ENCODE results near the gene PDCD6IP. TPM values are rescaled to one million over a fixed set of nuclear protein-coding genes. Genes with fewer than 3 reads are reported as not detected.
"Not testable (repeated sequence)": the region's sequence is repeated elsewhere in the genome, so short reads cannot be mapped to it uniquely, and the experiment has no call there.

Gene PDCD6IP
- total and polyA plus RNA-seq, 2 experiments from 2014 or later: 45.1 to 185 TPM

GRCh38 chr3:33850599-33850998 is 52.2 kb downstream of the PDCD6IP start:
- H3K4me3 Mint-ChIP-seq; H3K36me3 ChIP-seq (ENCODE audit: insufficient read depth): not testable (repeated sequence)
- peaks cover 48% of the 10 kb centered on the region for H3K4me1 Mint-ChIP-seq

GRCh38 chr3:33855407-33855806 is 57.0 kb downstream of the PDCD6IP start:
- peaks cover 27% of the 10 kb centered on the region for H3K4me1 Mint-ChIP-seq
- not testable (repeated sequence) for H3K4me3 ChIP-seq; H3K4me3 Mint-ChIP-seq; H3K27me3 ChIP-seq (ENCODE audit: insufficient read depth); H3K9me3 Mint-ChIP-seq; H3F3A ChIP-seq (replicated peaks; ENCODE audit: low read depth); H3K79me2 ChIP-seq (replicated peaks; ENCODE audit: insufficient read depth); H3K36me3 ChIP-seq (ENCODE audit: insufficient read depth); H4K20me1 ChIP-seq (replicated peaks; ENCODE audit: insufficient read depth); H2AFZ ChIP-seq; H3K4me2 ChIP-seq; H3K9me2 ChIP-seq (ENCODE audit: insufficient read depth); H3K27ac ChIP-seq (ENCODE audit: low read depth); ATAC-seq; H3K27me3 Mint-ChIP-seq (ENCODE audit: insufficient read depth, low read depth, poor library complexity); DNase-seq (ENCODE audit: low spot score)
- peak overlapping the region; percentile 54 for H3K27ac Mint-ChIP-seq
- H3K36me3 Mint-ChIP-seq (ENCODE audit: low read depth): peaks cover 36% of the 10 kb centered on the region
- peaks cover 20% of the 10 kb centered on the region; the same call in 1 of the 2 replicates for H3K4me1 ChIP-seq (ENCODE audit: insufficient read depth)

More at GRCh38 chr3:33850599-33850998, 52.2 kb downstream of the PDCD6IP start:
- not testable (repeated sequence) for H3K4me2 ChIP-seq; H3F3A ChIP-seq (replicated peaks; ENCODE audit: low read depth); H3K27ac ChIP-seq (ENCODE audit: low read depth); H2AFZ ChIP-seq; H4K20me1 ChIP-seq (replicated peaks; ENCODE audit: insufficient read depth); H3K27me3 Mint-ChIP-seq (ENCODE audit: insufficient read depth, low read depth, poor library complexity); H3K27ac Mint-ChIP-seq; H3K27me3 ChIP-seq (ENCODE audit: insufficient read depth); H3K4me3 ChIP-seq; H3K9me2 ChIP-seq (ENCODE audit: insufficient read depth); H3K79me2 ChIP-seq (replicated peaks; ENCODE audit: insufficient read depth); DNase-seq (ENCODE audit: low spot score); ATAC-seq; H3K9me3 Mint-ChIP-seq
- H3K36me3 Mint-ChIP-seq (ENCODE audit: low read depth): peaks cover 12% of the 10 kb centered on the region
- H3K4me1 ChIP-seq (ENCODE audit: insufficient read depth): peaks cover 40% of the 10 kb centered on the region

GRCh38 chr3:33855884-33856546 is 57.6 kb downstream of the PDCD6IP start:
- H3K27ac ChIP-seq (ENCODE audit: low read depth): no peak overlapping the region
- no peak overlapping the region for H3K4me2 ChIP-seq
- peaks cover 2% of the 10 kb centered on the region; the same call in 1 of the 2 replicates for H3K36me3 ChIP-seq (ENCODE audit: insufficient read depth)
- no peaks in the 10 kb centered on the region for H3K27me3 Mint-ChIP-seq (ENCODE audit: insufficient read depth, low read depth, poor library complexity)
- peaks cover 15% of the 10 kb centered on the region; the same call in 1 of the 2 replicates for H3K4me1 ChIP-seq (ENCODE audit: insufficient read depth)
- no peak overlapping the region for H2AFZ ChIP-seq
- peaks cover 21% of the 10 kb centered on the region for H3K4me1 Mint-ChIP-seq
- no peak overlapping the region for H3K4me3 ChIP-seq
- H3K9me3 Mint-ChIP-seq: no peaks in the 10 kb centered on the region
- ATAC-seq: no peak
- peak overlapping the region; percentile 54 for H3K27ac Mint-ChIP-seq
- H3K79me2 ChIP-seq (replicated peaks; ENCODE audit: insufficient read depth): no peaks in the 10 kb centered on the region
- no peaks in the 10 kb centered on the region for H3F3A ChIP-seq (replicated peaks; ENCODE audit: low read depth)
- H3K27me3 ChIP-seq (ENCODE audit: insufficient read depth): no peaks in the 10 kb centered on the region
- H3K9me2 ChIP-seq (ENCODE audit: insufficient read depth): no peaks in the 10 kb centered on the region
- H3K36me3 Mint-ChIP-seq (ENCODE audit: low read depth): peaks cover 36% of the 10 kb centered on the region
- H4K20me1 ChIP-seq (replicated peaks; ENCODE audit: insufficient read depth): no peaks in the 10 kb centered on the region
- DNase-seq (ENCODE audit: low spot score): no peak
- H3K4me3 Mint-ChIP-seq: no peak overlapping the region
- TF ChIP-seq EZH2 (IDR thresholded peaks at IDR 0.05; ENCODE audit: low read depth, unreplicated experiment): no peak
- TF ChIP-seq JUNB (IDR thresholded peaks at IDR 0.05; ENCODE audit: unreplicated experiment): no peak
- no peak for TF ChIP-seq ZNF331 (CRISPR knock-in tag; IDR thresholded peaks at IDR 0.05; ENCODE audit: low read depth)
- TF ChIP-seq EZH2phosphoT487 (IDR thresholded peaks at IDR 0.05; ENCODE audit: unreplicated experiment): no peak
- TF ChIP-seq ETS1 (IDR thresholded peaks at IDR 0.05): no peak
- no peak for TF ChIP-seq ZNF462 (CRISPR knock-in tag; IDR thresholded peaks at IDR 0.05)
- no peak for TF ChIP-seq STAT1 (IDR thresholded peaks at IDR 0.05; ENCODE audit: unreplicated experiment)
